Fibroblast of mammary gland (primary cell): ENCODE results near the gene ZNF778.

Experiments
- DNase-seq: peaks from one replicate; pipeline ENCODE4 v3.0.0-alpha.2; 2010; ENCODE audit warnings: low read depth
- H3K4me3 ChIP-seq: 2 replicates; pipeline ENCODE4 v1.5.1; 2011; ENCODE audit warnings: low read depth, mild to moderate bottlenecking, low read length, moderate library complexity; ENCODE audit not compliant: control insufficient read depth
- TF ChIP-seq, protein P1 (sequence below): conservative IDR thresholded peaks from 2 replicates; pipeline ENCODE4 v1.5.1; 2011; ENCODE audit warnings: low read depth, low read length, inconsistent platforms; ENCODE audit not compliant: control insufficient read depth, insufficient read depth

Gene ZNF778

DNA sequence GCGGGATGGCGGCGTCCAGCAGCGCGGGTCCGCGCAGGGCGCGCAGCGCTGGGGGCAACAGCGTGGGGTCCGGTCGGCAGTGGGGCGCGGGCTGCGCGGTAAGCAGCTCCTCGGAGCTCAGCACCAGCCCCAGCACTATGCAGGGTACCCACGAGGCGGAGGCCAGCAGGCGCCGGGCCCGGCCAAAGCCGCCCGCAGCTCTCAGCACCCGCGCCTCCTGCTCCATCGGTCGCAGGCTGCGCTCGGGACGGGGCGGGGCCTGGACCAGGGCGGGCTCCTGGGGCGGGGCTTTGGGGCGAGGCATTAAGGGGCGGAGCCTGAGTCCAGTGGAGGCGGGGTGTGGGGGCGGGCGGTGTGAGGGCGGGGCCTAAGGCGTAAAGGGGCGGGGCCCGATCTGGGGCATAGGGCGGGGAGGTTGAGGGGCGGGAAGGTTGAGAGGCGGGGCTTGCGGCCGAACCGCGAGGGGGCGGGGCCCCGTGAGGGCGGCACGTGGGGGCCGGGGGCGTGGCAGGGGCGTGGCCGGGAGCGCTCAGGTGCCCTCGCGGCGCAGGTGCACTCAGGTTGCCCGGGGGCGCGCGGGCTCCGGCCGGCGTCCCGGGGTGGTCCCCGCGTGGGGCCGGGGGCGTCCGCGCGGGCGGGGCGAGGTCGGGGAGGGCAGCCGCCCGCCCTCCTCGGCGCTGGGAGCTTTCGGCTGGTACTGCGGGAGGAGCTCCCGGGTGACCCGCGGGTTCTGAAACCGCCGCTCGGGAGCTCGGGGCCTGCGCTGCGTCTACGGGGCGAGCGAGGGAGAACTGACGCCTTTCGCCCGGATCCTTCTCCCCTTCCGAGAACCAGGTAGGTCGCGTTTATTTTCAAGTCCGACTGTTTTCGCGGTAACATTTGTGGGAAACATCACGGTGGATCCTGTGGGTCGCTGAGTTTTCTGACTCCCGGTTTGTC lies 15.8 kb upstream of the ZNF778 start:
- H3K4me3 ChIP-seq, result no peak overlapping the region
- TF ChIP-seq, protein P1, sequence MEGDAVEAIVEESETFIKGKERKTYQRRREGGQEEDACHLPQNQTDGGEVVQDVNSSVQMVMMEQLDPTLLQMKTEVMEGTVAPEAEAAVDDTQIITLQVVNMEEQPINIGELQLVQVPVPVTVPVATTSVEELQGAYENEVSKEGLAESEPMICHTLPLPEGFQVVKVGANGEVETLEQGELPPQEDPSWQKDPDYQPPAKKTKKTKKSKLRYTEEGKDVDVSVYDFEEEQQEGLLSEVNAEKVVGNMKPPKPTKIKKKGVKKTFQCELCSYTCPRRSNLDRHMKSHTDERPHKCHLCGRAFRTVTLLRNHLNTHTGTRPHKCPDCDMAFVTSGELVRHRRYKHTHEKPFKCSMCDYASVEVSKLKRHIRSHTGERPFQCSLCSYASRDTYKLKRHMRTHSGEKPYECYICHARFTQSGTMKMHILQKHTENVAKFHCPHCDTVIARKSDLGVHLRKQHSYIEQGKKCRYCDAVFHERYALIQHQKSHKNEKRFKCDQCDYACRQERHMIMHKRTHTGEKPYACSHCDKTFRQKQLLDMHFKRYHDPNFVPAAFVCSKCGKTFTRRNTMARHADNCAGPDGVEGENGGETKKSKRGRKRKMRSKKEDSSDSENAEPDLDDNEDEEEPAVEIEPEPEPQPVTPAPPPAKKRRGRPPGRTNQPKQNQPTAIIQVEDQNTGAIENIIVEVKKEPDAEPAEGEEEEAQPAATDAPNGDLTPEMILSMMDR, result no peak
- DNase-seq, result peak; percentile 57

- TF ChIP-seq, protein P1, result no peak
- H3K4me3 ChIP-seq, result no peak overlapping the region
- DNase-seq, result no peak
Observed at GRCh38 chr16:89202422-89203215, 14.9 kb upstream of the ZNF778 start.

DNA sequence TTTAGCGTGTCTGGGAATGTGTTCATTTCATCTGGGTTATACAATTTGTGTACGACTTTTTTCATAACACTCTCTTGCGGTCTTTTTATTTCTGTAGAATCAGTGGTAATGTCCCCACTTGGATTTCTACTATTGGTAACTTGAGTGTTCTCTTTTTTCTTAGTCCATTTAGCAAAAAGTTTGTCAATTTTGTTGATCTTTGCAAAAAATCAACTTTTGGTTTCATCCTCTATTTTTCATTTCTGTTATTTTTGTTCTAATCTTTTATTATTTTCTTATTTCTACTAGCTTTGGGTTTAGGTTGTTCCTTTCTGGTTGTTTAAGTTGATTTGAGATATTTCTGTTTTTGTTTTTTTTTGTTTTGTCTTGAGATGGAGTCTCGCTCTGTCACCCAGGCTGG lies 9.5 kb upstream of the ZNF778 start:
- DNase-seq, result no peak
- TF ChIP-seq, protein P1, result no peak
- H3K4me3 ChIP-seq, result no peak overlapping the region

DNA sequence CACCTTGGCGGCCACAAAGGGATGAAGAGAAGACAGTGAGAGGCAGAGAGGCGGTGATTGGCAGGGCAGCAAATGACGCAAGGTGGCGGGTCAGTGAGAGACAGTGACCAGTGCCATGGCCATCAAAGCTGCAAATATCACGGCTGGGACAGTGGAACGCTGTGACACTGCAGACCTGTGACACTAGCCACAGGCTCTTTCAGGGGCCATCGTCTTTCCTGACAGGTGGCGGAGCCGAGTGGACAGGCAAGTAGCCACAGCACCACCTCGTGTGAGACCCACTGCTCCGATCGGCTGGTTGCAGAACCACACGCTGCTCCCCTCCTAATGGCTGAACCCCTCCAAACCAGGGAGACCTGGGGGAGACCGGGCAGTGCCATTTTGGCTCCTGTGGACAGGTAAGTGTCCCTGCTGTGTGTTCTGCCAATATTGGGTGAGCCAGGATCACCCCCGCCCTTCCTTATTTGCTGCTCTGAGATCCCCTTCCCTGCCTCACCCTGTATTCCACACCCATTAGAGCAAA lies 7.9 kb upstream of the ZNF778 start:
- no peak overlapping the region for H3K4me3 ChIP-seq
- TF ChIP-seq, protein P1, result no peak
- no peak for DNase-seq

DNA sequence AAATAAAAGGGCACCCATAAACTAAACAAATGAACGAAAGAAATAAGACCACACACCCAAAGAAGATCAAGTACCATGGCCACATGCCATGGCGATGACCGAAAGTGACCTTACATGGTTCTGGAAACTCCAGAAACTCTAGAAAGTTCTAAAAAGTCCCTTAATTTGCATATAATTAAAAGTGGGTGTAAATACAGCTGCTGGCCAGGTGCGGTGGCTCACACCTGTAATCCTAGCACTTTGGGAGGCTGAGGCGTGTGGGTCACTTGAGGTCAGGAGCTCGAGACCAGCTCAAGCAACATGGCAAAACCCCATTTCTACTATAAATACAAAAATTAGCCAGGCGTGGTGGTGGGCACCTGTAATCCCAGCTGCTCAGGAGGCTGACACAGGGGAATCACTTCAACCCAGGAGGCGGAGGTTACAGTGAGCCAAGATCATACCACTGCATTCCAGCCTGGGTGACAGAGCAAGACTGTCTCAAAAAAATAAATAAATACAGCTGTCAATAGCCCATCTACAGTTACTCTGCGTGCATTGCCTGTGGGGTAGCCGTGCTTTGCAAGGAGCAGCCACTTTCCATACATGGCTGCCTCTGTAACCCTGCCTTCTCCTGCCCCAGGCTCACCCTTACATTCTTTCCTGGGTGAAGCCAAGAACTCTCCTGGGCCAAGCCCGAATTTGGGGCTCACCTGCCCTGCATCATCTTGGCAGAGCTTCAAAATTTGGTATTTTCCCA lies 7.2 kb upstream of the ZNF778 start:
- no peak overlapping the region for H3K4me3 ChIP-seq
- TF ChIP-seq, protein P1, result no peak
- no peak for DNase-seq

DNA sequence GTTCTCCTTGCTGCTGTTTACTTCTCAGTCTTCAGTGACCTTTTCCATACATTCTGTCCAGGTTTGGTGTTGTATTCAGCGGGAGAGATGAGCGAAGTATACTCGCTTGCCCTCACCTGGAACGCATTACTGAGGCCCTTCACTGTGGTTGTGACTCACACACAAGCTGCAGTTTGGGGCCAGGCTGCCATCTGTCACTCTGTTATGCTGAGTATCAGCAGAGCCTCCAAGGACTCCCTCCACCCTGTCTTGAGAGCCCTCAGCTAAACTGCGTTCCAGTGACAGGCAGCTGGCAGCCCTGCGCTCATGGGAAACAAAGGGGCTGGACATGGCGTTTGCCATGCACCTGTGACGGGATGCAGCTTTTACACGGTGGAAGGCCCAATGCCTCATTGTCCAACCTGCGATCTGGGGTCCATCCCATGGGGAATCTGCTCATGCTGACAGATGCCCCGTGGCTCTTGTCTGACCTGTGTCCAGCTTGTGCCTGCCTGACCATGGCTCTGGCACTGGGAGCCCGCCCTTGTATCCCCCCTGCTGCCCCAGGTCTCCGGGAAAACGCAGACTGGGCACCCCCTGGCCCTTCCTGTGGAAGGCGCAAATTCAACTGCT lies 6.5 kb upstream of the ZNF778 start:
- DNase-seq, result peak; percentile 46
- TF ChIP-seq, protein P1, result no peak
- H3K4me3 ChIP-seq, result no peak overlapping the region
